Hepatocyte (in vitro differentiated cells): ENCODE data around the gene MAPK8IP1.

Experiments
- EZH2 ChIP-seq: fragments of 200-600 bp; sonication (generic); IDR thresholded peaks from 2 replicates; pipeline ENCODE4 v1.6.1; 2016; ENCODE audit warnings: antibody characterized with exemption, mild to moderate bottlenecking, borderline replicate concordance
- EZH2phosphoT487 ChIP-seq: fragments of 200-600 bp; sonication (generic); IDR thresholded peaks from one replicate; pipeline ENCODE4 v1.6.1; 2018; ENCODE audit warnings: antibody characterized with exemption, mild to moderate bottlenecking, low read depth, moderate library complexity; ENCODE audit not compliant: unreplicated experiment, severe bottlenecking
- TF ChIP-seq, protein P1 (sequence below): fragments of 200-600 bp; sonication (generic); IDR thresholded peaks from 2 replicates; pipeline ENCODE4 v1.5.1; 2016; ENCODE audit warnings: antibody characterized with exemption, mild to moderate bottlenecking; ENCODE audit not compliant: poor library complexity

- TF ChIP-seq, protein P1, sequence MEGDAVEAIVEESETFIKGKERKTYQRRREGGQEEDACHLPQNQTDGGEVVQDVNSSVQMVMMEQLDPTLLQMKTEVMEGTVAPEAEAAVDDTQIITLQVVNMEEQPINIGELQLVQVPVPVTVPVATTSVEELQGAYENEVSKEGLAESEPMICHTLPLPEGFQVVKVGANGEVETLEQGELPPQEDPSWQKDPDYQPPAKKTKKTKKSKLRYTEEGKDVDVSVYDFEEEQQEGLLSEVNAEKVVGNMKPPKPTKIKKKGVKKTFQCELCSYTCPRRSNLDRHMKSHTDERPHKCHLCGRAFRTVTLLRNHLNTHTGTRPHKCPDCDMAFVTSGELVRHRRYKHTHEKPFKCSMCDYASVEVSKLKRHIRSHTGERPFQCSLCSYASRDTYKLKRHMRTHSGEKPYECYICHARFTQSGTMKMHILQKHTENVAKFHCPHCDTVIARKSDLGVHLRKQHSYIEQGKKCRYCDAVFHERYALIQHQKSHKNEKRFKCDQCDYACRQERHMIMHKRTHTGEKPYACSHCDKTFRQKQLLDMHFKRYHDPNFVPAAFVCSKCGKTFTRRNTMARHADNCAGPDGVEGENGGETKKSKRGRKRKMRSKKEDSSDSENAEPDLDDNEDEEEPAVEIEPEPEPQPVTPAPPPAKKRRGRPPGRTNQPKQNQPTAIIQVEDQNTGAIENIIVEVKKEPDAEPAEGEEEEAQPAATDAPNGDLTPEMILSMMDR, result no peak
- no peak for TF ChIP-seq EZH2
- TF ChIP-seq EZH2phosphoT487, result no peak
Measured at GRCh38 chr11:45930031-45930794, 44.8 kb downstream of the MAPK8IP1 start.
